ENCODE results near the gene IFT80.
"Not testable (repeated sequence)": the region's sequence is repeated elsewhere in the genome, so short reads cannot be mapped to it uniquely, and the experiment has no call there.

IFT80 gene

DNA sequence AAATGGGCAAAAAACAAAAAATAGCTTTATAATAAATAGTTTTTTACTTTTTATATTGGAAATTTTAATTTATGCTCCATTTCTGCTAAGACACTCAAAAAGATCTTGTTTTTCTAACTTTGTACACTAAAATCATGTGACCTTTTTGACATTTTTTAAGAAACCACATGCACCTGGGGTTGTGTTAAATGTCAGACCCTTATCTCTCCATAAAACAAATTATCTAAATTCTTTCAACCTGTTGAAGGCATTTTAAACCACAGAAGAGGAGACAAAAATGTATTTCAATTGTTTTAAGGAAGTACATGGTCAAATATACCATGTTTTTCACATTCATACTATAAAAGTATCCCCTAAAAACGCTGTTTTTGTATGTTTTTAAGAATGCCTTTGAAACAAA lies 29.2 kb downstream of the IFT80 start:
- no peak for DNase-seq (ENCODE audit: low read depth, low spot score)
- H3K27ac ChIP-seq, result no peak overlapping the region

DNA sequence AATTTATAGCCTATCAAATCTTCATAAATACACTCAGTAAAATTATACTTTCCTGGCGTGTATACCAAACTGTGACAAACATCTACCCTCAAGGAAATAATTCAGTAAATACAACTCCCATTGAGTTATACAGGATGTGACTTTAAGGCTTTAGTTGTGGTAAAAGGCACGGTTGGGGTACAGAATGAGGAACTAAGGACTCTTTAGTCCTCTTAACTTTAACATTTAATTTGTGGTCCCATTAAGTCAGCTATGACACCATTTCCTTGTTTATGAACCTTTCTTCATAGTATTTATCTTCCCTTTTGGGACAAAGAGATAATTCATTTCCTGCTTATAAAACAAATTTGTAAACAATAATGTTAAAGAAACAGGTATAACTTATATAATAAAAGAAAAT lies 30.2 kb downstream of the IFT80 start:
- no peak for DNase-seq (ENCODE audit: low read depth, low spot score)
- H3K27ac ChIP-seq, result no peak overlapping the region

DNA sequence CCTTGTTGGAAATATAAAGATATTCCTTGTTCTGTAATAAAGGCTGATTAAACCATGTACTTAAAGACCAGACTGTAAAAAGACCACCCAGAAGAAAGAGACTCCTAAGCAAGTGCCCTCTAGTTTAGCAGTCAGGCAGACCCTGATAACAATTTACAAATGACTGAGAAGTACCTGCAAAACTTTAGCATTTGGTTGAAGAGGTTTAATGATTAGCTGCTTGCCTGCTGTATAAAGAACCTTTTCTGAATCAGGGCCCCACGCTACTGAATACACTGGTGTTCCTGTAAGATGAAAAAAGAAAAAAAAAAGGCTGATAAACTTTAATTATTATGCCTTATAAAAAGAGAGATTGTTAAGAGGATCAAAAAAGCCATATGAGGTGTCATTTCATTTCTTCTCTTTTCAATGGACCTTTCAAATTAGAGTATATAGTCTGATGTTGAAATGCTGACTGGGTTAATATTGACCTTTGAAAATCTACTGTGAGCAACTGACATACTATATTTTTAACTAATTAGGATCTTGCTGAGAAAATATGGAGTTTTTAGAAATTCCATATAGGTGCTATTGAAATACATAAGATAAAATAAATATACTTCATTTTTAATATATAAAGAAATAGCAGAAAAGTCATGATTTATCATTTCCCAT lies 33.0 kb downstream of the IFT80 start:
- no peak overlapping the region for H3K27ac ChIP-seq
- DNase-seq (ENCODE audit: low read depth, low spot score), result no peak

DNA sequence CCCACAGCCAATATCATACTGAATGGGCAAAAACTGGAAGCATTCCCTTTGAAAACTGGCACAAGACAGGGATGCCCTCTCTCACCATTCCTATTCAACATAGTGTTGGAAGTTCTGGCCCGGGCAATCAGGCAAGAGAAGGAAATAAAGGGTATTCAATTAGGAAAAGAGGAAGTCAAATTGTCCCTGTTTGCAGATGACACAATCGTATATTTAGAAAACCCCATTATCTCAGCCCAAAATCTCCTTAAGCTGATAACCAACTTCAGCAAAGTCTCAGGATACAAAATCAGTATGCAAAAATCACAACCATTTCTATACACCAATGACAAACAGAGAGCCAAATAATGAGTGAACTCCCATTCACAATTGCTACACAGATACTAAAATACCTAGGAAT lies 36.1 kb downstream of the IFT80 start:
- DNase-seq (ENCODE audit: low read depth, low spot score); H3K27ac ChIP-seq: not testable (repeated sequence)

DNA sequence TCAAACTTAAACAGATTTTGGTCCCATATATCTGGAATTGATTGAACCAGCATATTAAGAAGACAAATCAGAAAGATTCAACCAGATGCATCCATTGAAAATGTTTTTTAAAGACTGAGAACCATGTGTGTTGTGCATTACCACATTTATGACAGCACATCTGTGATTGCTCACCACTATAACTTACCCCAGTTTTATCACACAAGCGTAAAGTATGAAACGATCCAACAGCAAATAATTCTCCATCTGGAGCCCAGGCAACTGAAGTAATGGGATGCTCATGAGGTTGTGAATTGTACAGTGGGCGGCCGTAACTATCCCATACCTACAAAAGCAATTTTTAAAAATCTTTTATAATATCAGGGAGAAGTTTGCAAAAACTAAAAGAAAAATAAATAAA lies 43.2 kb downstream of the IFT80 start:
- H3K27ac ChIP-seq, result no peak overlapping the region
- DNase-seq (ENCODE audit: low read depth, low spot score), result no peak

DNA sequence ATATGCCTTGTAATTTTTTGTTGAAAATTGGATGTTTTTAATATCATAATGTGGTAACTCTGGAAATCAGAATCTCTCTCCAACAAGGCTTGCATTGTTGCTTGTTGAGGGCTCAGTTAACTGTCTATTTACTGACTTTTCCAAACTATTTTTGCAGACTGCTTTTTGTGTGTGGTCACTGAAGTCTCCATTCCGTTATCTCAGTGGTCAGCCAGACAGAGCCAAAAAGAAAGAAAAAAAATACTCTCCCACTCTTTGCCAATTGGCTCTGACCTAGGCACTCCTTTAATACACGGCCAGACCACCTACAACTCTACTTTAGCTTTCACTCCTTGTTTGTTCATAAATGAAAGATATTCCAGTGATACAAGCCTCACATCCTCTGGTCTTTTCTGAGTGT lies 52.5 kb downstream of the IFT80 start:
- H3K27ac ChIP-seq, result no peak overlapping the region
- no peak for DNase-seq (ENCODE audit: low read depth, low spot score)

DNA sequence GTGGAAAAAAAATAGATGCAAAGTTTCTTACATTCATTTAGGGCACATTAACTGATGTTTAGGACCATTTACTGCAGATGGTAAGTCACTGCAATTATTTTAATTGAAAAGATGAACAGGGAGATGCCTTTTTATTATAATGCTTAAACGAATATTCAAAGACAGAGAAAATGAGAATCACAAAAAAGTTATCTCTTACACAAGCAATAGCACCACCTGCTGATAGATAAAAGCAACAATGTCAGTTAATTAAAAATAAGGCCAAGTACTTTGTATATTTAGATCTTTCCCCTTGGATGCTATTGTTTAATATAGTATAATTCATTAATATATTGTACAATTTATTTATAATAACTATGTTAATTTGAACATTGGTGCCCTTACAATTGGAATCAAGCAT lies 55.9 kb downstream of the IFT80 start:
- H3K27ac ChIP-seq, result no peak overlapping the region
- no peak for DNase-seq (ENCODE audit: low read depth, low spot score)

DNA sequence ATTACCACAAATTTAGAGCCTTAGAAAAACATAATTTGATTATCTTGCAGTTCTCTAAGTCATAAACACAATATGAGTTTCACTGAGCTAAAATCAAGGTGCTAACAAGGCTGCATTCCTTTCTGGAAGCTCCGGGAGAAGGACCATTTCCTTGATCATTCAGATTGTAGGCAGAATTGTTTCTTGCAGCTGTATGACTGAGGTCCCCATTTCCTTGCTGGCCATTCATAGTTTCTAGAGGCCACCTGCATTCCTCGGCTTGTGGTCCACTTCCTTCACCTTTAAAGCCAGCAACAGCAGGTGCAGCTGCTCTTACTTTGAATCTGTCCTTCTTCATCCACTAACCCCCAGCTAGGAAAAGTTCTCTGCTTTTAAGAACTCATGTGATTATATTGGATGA lies 58.7 kb downstream of the IFT80 start:
- no peak overlapping the region for H3K27ac ChIP-seq
- DNase-seq (ENCODE audit: low read depth, low spot score), result no peak

DNA sequence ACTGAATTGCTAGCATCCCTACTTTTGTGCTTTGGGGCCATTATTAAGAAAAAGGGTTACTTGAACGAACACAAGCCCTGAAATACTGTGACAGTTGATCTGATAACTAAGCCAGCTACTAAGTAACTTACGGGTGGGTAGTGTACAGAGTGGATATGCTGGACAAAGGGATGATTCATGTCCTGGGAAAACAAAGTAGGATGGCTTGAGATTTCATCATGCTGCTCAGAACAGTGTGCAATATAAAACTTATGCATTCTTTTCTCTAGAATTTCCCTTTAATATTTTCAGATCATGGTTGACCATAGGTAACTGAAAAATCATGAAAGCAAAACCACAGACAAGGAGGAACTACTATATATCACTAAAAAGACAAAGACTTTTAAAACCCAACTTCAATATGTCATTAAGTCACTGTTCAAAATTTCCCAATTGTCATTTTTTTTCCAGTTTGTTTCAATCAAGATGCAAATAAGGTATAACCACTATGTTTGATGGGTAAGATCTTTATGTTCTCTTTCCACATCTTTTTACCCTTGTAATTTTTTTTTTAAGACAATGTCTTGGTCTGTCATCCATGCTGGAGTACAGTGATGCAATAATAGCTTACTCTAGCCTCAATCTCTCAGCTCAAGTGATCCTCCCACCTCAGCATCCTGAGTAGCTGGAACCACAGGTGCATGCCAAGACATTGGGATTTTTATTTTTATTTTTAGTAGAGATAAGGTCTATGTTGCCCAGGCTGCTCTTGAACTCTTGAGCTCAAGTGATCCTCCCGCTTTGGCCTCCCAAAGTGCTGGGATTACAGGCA lies 67.7 kb downstream of the IFT80 start:
- DNase-seq (ENCODE audit: low read depth, low spot score), result peak; percentile 24
- peak overlapping the region; percentile 83 for H3K27ac ChIP-seq

DNA sequence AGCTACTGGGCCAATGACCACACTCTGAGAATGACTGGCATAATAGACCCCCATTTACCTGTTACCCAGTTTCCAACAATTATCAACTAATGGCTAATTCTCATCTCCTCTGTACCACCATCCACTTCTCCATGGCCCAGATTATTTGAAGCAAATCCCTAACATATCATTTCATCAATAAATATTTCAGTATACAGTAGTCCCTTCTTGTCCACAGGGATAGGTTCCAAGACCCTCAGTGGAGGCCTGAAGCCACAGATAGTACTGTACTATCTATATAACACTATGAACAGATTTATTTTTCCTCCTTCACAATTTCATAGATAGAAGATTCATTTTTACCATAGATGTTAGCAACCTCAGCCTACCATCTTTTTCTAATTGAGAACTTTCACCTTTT lies 68.3 kb downstream of the IFT80 start:
- H3K27ac ChIP-seq, result peak overlapping the region; percentile 83
- no peak for DNase-seq (ENCODE audit: low read depth, low spot score)

DNA sequence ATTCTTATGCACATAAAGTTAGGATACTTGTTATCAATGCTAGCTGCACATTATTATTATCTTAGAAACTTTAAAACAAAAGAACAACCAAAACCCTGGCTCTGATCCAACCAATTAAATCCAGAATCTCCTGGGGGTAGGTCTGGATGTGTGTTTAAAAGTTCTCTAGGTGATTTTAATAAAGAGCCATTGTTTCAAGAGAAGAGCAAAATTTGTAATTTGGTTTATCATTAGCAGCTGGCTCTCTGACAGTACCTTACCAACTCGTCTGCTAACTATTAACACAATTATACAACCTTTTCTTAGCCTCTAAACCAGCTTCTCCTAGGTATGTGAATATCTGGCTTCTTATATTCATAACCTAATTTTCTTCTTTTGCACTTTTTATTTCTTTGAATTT lies 68.9 kb downstream of the IFT80 start:
- H3K27ac ChIP-seq, result peak overlapping the region; percentile 83
- DNase-seq (ENCODE audit: low read depth, low spot score), result no peak

DNA sequence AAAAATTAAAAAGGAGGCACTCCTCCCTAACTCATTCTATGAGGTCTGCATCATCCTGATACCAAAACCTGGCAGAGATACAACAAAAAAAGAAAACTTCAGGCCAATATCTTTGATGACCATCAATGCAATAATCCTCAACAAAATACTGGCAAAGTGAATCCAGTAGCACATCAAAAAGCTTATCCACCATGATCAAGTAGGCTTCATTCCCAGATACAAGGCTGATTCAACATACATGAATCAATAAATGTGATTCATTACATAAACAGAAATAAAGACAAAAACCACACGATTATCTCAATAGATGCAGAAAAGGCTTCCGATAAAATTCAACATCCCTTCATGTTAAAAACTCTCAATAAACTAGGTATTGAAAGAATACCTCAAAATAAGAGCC lies 72.7 kb downstream of the IFT80 start:
- DNase-seq (ENCODE audit: low read depth, low spot score); H3K27ac ChIP-seq: not testable (repeated sequence)

DNA sequence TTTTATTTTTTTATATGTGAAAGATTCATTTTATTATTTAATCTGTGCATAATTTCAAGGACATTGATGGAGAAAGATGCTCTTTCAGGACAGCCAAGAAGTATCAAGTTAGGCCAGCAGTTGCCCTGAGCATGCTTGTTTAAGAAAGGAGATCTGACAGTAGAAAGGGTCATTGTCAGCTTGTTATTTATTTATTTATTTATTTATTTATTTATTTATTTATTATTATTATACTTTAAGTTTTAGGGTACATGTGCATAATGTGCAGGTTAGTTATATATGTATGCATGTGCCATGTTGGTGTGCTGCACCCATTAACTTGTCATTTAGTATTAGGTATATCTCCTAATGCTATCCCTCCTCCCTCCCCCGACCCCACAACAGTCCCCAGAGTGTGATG lies 77.2 kb downstream of the IFT80 start:
- not testable (repeated sequence) for DNase-seq (ENCODE audit: low read depth, low spot score); H3K27ac ChIP-seq

DNA sequence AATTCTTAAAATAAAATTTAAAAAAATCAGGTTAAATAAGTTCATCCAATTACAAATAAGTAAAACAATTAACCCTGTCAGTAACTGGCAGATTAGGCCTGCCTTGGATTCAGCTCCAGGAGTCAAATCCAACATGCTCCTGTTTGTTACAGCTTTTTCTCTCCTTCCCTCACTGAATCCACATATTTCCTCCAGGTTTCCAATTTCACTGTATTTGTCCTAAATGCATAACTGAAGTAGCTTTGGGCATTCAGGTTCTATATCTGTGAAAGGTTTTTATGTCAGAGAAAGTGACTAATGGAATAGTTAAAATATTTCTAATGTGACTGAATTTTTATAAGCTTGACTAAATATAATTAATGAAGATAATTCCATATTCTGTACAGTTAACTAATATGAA lies 79.7 kb downstream of the IFT80 start:
- DNase-seq (ENCODE audit: low read depth, low spot score), result no peak
- no peak overlapping the region for H3K27ac ChIP-seq

DNA sequence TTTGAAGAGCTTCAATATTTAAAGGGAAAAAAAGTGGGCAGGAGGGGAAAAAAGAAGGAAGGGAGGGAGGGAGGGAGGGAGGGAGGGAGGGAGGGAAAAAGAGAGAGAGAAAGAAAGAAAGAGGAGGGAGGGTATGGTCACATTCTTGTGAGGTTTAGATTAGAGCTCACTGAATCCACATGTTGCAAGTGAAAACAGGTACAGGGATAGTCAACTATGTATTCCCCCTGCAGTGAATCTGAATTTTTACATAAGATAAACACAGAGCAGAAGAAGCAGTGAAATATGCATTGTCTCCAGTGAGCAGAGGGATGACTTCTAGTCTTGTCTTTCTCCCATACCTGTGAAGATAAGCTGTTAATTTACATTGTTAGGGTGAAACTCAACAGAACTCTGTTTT lies 84.0 kb downstream of the IFT80 start:
- H3K27ac ChIP-seq, result no peak overlapping the region
- DNase-seq (ENCODE audit: low read depth, low spot score), result no peak

DNA sequence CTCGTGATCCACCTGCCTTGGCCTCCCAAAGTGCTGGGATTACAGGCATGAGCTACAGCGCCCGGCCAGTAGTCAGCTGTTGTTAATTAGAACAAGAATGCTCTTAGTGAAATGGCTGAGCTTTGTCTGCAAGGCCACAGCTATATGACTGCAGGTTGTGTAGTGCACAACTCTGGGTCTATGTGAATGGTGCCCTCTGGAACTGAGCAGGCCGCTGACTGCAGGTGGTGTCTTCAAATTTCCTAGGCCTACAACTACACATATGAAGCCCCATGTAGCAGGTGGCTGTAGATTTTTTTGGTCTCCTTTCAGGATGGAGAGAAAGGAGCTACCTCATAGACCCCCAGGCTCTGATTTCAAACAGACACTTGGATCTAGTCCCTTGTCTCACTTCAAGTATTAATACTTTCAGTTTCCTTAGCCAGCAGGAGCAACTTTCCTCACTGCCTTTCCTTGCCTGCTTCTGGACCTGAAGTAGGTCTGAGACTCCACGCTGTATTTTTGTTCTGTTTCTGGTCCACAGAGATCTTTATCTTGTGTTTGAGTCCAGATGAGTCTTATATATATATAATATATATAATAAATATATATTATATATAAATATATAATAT lies 86.9 kb downstream of the IFT80 start:
- DNase-seq (ENCODE audit: low read depth, low spot score), result no peak
- no peak overlapping the region for H3K27ac ChIP-seq

DNA sequence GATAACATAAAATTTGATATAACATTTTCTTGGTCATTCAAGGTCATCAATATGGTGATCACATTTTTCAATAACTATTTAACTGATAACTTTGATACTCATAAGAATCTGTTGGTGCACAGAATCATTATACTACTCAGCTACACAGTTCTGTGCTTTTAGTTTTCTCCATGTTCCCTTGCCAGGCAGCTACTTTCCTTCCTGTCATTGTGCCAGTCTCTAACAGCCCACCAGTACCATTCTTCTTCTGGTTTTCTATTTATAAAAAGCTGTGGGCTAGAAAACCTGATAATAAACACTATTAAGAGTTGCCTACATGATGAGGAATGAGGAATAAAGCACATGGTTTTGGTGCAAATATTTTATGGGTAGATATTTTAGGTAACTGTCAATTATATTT lies 96.2 kb downstream of the IFT80 start:
- no peak overlapping the region for H3K27ac ChIP-seq
- no peak for DNase-seq (ENCODE audit: low read depth, low spot score)

DNA sequence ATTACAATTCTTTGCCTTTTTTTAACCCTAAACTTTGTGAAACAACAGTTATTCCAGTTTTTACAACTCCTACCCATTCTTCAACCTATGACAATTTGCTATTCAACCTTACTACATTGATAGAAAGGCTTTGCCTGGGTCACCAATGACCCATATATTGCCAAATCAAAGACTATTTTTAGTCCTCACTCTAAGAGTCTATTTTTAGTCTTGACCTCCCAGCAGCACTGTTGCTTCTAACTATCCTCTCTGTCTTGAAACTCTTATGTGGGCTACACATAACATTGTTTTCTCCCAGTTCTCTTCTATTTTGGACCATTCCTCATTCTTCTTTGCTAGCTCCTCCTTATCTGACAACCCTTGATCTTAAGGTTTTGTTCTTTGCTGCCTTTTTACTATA lies 102.4 kb downstream of the IFT80 start:
- no peak for DNase-seq (ENCODE audit: low read depth, low spot score)
- no peak overlapping the region for H3K27ac ChIP-seq

DNA sequence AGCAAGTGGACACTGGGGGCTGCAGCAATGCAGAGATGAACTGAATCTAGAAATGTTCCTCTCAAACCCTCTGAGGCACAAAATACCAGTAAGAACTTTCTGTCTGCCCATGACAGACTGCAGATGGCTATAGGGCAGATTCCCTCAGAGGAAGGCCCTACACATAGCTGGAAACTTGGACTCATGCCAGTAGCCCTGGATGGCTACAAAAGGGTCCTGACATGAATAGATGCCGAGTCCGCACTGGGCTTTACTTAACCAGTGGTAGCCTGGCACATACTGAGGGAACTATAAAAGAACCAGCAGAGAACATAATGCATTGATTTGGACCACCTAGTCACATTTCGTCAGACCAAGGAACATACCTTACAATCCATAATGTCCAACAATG lies 107.1 kb downstream of the IFT80 start:
- H3K27ac ChIP-seq, result no peak overlapping the region

DNA sequence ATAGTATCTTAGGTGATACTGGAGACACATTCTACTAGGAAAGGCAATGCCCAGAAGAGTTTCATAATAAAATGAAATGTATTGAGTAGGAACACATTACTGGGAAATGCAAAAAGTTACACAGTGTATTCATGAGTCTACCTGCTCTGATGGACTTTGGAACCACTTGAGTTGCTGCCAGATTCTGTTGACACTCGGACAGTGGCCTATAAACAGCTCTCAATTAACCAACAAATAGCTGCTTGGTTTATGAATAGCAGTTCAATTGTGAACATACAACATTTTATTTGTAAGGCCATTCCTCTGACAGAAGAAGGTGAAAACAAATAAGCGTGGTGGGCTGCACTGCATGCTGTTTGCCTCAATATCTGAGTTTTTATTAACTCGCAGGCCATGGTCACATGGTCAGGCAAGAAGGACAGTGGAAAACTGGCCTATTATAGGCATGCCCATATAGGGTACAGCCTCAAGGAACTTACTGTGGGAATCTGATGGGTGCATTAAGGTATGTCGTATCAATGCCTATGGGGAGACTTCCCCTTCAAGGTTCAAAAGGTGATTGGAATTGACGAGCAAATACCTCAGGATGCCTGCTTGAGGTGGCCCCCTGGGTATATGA lies 107.6 kb downstream of the IFT80 start:
- no peak overlapping the region for H3K27ac ChIP-seq
- DNase-seq (ENCODE audit: low read depth, low spot score), result no peak

More for the DNA sequence above, 107.1 kb downstream of the IFT80 start:
- no peak for DNase-seq (ENCODE audit: low read depth, low spot score)

DNA sequence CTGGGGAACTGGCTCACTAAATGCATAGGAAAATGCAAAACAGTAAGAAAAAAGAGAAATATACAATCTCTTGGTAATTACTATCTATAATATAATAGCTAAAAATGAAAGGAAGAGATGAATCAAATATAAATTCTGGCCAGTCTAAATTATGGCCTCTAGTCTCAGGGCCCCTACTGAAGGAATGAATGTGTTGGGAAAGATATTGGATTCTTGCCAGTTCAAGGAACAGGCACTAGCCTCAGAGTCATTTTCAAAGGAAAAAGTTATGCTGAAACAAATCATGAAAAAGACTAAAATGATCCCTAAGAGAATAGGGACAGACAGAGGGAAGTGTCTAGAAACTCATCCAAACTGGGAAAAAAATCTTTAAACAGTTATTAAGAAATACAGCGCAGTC lies 111.4 kb downstream of the IFT80 start:
- H3K27ac ChIP-seq, result no peak overlapping the region
- no peak for DNase-seq (ENCODE audit: low read depth, low spot score)

Measured in epithelial cell of prostate (primary cell).